ENCODE measurements around the gene KDM8.

DNA sequence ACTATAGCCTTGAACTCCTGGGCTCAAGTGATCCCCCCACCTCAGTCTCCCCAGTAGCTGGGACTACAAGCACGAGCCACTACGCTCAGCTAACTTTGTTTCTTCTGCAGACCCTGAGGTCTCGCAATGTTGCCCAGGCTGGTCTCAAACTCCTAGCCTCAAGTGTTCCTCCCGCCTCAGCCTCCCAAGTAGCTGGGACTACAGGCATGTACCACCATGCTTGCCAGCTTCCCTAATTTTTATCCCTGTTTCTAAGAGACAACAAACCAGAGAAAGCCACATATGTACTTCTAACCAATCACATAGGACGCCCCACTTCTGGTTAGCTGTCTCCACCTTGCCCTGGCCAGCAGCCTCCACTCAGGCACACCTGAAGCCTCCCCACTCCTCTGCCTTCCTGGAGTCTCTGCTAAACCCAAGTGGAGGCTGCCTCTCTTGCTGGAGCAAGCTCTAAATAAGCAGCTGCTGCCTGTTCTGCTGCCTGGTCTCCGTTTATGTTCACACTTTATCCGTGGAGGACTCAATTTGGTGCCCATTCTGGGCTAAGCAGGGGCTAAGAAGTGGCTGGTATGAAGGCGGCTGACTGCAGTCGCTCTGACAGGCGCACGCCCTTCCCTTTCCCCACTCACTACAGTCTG, 40.5 kb downstream of the KDM8 start:
- no peak for TF ChIP-seq ZNF391 (tag by site-specific recombination; IDR thresholded peaks at IDR 0.05; ENCODE audit: borderline replicate concordance, low read depth)
- TF ChIP-seq, protein P1, sequence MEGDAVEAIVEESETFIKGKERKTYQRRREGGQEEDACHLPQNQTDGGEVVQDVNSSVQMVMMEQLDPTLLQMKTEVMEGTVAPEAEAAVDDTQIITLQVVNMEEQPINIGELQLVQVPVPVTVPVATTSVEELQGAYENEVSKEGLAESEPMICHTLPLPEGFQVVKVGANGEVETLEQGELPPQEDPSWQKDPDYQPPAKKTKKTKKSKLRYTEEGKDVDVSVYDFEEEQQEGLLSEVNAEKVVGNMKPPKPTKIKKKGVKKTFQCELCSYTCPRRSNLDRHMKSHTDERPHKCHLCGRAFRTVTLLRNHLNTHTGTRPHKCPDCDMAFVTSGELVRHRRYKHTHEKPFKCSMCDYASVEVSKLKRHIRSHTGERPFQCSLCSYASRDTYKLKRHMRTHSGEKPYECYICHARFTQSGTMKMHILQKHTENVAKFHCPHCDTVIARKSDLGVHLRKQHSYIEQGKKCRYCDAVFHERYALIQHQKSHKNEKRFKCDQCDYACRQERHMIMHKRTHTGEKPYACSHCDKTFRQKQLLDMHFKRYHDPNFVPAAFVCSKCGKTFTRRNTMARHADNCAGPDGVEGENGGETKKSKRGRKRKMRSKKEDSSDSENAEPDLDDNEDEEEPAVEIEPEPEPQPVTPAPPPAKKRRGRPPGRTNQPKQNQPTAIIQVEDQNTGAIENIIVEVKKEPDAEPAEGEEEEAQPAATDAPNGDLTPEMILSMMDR (tag by site-specific recombination; IDR thresholded peaks at IDR 0.05), result no peak
- TF ChIP-seq YY1 (tag by site-specific recombination; IDR thresholded peaks at IDR 0.05), result no peak
- TF ChIP-seq ZNF776 (tag by site-specific recombination; IDR thresholded peaks at IDR 0.05; ENCODE audit: borderline replicate concordance), result no peak
